ENCODE results near the gene SCRN3.

SCRN3 gene

DNA sequence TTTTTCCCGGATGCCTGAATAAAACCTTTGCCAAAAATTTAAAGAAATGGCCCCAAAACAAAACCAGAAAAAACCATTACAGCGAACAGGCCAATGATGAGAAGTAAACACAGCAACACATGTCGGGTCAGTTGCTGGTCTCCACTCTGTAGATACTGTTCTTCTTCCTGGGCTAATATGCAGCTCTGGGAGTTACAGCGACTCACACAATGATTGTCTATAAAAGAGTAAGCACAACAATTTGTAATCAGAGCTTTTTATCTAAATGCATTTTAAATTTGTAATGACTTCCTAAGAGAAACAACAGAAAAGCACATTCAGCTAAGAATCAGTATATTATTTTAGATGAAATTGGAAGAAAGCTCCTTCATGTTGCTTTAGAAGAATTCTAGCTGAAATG, 51.0 kb downstream of the SCRN3 start:
- TF ChIP-seq, protein P1, sequence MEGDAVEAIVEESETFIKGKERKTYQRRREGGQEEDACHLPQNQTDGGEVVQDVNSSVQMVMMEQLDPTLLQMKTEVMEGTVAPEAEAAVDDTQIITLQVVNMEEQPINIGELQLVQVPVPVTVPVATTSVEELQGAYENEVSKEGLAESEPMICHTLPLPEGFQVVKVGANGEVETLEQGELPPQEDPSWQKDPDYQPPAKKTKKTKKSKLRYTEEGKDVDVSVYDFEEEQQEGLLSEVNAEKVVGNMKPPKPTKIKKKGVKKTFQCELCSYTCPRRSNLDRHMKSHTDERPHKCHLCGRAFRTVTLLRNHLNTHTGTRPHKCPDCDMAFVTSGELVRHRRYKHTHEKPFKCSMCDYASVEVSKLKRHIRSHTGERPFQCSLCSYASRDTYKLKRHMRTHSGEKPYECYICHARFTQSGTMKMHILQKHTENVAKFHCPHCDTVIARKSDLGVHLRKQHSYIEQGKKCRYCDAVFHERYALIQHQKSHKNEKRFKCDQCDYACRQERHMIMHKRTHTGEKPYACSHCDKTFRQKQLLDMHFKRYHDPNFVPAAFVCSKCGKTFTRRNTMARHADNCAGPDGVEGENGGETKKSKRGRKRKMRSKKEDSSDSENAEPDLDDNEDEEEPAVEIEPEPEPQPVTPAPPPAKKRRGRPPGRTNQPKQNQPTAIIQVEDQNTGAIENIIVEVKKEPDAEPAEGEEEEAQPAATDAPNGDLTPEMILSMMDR (IDR thresholded peaks at IDR 0.05): no peak

DNA sequence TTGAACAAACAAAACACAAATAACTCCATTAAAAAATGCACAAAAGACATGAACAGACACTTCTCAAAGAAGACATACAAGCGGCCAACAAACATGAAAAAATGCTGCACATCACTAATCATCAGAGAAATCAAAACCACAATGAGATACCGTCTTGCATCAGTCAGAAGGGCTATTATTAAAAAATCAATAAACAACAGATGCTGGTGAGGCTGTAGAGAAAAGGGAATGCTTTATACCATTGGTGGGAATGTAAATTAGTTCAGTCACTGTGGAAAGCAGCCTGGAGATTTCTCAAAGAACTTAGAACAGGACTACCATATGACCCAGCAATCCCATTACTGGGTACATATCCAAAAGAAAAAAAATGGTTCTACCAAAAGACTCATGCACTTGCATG, 53.5 kb downstream of the SCRN3 start:
- TF ChIP-seq, protein P1 (IDR thresholded peaks at IDR 0.05): no peak

DNA sequence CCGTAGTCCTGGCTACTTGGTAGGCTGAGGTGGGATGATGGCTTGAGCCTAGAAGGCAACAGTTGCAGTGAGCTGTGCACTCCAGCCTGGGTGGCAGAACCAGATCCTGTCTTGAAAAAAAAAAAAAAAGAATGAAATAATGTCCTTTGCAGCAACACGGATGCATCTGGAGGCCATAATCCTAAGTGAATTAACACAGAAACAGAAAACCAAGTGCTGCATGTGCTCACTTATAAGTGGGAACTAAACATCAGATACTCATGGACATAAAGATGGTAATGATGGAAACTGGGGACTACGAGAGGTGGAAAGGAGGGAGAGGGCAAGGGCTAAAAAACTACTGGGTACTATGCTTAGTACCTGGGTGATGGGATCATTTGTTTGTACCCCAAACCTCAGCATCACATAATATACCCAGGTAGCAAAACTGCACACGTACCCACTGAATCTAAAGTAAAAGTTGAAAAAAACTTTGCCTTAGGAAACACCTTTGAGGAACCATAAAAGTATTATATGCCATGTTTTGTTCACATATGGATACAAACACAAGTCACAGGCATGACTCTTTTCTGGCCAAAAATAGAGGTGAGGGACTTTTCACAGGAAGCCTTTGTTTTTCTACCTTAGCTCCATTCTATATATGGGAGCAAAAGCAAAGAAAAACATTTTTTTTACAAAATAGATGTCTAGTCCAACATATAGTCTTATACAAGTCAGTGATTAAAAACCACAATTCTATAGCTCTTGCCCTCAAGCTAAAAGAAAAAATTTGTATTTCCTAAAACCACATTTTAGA, 54.7 kb downstream of the SCRN3 start:
- TF ChIP-seq, protein P1 (IDR thresholded peaks at IDR 0.05): no peak

DNA sequence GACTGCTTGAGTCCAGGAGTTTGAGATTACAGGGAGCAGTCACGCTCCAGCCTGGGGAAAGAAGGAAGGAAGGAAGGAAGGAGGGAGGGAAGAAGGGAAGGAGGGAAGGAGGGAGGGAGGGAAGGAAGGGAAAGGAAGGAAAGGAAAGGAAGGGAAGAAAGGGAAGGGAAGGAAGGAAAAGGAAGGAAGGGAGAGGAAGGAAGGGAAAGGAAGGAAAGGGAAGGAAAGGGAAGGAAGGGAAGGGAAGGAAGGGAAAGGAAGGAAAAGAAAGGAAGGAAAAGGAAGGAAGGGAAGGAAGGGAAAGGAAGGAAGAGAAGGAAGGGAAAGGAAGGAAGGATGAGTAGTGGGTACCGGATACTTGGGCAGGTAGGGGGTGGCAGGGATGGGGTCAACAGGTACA, 59.0 kb downstream of the SCRN3 start:
- TF ChIP-seq, protein P1 (IDR thresholded peaks at IDR 0.05): no peak

DNA sequence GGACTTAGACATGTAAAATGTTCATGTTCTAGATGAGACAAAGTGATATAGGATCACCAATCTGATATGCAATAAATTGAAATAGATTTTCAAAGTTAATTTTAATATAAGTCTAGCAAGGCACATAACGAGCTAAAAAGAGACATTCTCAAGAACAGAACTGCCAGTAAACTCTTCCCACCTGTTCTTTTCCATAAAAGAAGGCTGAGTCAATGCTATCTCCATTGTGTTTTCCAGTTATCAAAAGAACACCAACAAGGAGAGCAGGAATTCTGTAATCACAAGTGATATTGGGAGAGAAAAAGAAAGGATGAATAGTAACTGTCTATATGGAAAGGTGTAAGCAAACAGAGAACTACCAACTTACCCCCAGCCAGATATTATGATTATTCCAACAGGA, 65.7 kb downstream of the SCRN3 start:
- TF ChIP-seq, protein P1 (IDR thresholded peaks at IDR 0.05): no peak

DNA sequence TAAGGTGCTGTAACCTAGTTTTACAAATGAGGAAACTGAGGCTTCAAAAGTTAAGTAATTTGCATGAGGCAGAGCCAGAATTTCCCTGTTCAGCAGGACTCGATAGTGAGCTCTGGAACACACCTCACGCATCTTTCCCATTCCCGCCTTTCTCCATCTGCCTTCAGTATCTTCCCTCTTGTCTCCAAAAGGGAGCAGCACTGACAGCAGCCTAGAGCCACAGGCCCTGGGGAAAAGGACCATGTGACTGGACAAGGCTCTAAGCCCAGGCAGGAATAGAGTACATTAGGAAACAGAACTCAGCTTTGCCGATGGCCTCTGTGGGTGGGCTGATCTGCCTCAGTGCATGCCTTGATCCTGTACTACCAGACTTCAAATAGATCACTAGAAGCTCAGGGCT, 69.8 kb downstream of the SCRN3 start:
- TF ChIP-seq, protein P1 (IDR thresholded peaks at IDR 0.05): no peak

DNA sequence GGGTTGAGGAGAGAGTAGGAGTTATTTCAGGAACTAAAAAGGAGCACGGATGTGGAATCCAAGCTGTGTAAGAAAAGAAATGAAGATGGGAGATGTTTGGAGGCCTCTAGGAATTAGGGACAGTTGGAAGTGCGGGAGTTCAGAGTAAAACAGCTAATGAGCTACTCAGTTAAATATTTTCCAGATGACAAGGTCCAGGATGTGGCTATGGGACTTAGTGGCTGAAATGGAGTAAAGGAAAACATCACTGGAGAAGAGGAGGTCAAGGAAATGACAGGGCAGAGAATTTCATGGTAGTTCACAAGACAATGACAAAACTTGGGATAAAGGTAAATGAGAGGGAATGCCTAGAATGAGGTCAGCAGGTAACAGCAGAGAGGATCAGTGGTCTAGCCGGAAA, 78.3 kb downstream of the SCRN3 start:
- TF ChIP-seq, protein P1 (IDR thresholded peaks at IDR 0.05): no peak

DNA sequence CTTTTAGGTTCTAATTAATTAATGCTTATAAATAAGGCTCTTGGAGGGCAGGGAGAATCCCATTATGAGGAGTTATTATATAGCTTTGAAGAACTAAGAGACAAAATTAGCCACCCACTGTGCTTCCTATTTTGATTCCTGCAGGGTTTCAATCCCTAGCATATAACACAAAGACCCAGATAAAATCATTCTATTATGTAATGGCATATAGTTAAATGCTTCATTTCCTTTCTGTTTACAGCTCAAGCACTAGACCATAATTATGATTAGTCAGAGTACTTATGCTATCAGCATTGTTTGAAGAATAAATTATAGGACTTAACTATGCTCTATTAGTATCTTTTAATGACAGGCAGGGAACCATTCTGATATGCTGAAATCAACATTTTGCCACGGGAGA, 82.2 kb downstream of the SCRN3 start:
- TF ChIP-seq, protein P1 (IDR thresholded peaks at IDR 0.05): no peak

All from LNCAP (cell line).